HG02852 (cell line): ENCODE results near the gene VPS37C.

Experiments
- ATAC-seq: cut with Tn5 transposase; IDR thresholded peaks from one replicate; pipeline ENCODE4 v1.9.1; 2021; ENCODE audit warnings: mild to moderate bottlenecking, moderate library complexity; ENCODE audit not compliant: unreplicated experiment

VPS37C gene

DNA sequence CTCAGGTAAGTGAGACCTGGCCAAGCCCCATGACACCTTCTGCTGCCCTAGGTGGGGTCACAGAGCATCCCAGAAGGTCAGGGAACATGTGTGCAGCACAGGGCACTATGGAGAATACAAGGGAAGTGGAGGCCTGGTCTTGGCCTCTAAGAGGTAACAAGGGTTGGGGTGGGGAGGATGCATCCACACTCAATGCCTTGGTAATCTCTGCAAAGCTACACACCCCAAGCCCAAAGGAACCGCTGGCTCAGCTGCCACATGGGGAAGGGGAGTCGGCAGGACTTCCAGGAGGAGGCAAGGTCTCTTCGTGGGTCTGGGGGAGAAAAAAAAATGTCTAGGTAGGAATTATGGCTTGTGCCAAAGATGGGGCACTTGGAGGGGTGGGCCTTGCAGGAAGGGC is 41.7 kb downstream of the VPS37C start:
- ATAC-seq: no peak

DNA sequence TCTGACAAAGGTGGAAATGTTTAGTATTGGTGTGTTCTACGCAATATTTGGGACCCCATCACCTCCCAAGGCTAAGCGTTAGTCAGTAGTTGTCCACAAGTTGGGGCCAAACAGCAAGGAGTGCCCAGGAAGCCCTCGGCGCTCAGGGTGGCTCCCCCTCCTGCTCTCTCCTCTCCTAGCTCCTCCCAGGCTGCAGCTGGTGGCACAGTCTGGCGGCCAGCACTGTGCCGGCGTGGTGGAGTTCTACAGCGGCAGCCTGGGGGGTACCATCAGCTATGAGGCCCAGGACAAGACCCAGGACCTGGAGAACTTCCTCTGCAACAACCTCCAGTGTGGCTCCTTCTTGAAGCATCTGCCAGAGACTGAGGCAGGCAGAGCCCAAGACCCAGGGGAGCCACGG is 42.2 kb downstream of the VPS37C start:
- no peak for ATAC-seq

DNA sequence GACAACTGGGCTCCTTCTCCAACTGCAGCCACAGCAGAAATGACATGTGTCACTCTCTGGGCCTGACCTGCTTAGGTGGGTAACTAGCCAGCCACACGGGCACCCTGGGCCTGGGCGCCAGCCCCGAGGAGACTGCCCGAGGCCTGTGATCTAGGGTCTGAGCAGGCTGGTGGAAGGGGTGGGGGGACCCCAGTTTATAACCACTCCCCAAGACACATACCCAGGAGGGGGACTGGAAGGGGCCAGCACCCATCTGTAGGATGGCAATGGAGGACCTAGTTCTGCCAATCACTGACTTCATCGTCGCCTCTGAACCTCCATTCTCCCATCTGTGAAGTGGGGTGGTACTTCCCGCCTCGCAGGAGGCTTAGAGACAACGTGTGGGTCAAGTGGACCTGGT is 42.8 kb downstream of the VPS37C start:
- ATAC-seq: no peak

DNA sequence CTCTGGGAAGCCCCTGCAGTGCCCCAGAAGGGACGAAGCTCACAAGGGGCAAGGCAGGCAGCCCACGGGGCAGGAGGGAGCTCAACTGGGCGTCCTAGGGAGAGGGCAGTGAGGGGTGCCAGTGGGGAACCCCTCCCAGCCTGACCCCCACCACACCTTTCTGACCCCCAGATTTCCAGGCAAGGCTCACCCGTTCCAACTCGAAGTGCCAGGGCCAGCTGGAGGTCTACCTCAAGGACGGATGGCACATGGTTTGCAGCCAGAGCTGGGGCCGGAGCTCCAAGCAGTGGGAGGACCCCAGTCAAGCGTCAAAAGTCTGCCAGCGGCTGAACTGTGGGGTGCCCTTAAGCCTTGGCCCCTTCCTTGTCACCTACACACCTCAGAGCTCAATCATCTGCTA is 43.2 kb downstream of the VPS37C start:
- no peak for ATAC-seq

DNA sequence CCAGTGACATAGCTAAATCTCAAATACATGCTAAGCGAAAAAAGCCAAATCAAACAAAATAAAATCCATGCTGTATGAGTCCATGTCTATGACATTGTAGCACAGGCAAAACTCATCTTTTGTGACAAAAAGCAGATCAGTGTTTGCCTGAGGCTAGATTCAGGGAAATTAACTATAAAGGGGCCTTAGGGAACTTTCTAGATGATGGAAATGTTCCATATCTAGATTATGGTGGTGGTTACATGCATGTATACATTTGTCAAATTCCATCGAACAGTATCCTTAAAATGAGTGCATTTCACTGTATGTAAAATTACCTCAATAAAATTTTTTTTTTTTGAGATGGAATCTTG is 44.1 kb downstream of the VPS37C start:
- ATAC-seq: no peak

DNA sequence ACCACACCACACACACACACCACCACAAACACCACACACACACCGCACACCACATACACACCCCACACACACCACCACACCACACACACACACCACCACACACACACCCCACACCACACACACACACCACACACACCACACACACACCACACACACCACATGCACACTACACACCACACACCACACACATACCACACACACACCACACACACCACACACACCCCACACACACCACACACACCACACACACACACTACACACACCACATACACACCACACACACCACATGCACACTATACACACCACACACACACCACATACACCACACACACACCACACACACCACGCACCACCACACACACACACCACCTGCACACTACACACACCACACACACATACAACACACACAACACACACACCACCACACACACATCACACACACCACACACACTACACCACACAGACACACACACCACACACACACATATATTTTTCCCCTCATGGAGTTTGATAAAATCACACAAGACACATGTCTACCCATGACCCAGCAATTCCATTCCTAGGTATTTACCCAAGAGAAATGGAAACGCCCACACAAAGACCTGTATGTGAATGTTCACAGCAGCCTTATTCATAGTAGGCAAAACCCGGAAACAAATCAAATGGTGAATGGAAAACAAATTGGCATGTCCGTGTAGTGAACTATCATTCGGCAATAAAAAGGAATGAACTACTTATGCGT is 44.6 kb downstream of the VPS37C start:
- ATAC-seq: no peak

DNA sequence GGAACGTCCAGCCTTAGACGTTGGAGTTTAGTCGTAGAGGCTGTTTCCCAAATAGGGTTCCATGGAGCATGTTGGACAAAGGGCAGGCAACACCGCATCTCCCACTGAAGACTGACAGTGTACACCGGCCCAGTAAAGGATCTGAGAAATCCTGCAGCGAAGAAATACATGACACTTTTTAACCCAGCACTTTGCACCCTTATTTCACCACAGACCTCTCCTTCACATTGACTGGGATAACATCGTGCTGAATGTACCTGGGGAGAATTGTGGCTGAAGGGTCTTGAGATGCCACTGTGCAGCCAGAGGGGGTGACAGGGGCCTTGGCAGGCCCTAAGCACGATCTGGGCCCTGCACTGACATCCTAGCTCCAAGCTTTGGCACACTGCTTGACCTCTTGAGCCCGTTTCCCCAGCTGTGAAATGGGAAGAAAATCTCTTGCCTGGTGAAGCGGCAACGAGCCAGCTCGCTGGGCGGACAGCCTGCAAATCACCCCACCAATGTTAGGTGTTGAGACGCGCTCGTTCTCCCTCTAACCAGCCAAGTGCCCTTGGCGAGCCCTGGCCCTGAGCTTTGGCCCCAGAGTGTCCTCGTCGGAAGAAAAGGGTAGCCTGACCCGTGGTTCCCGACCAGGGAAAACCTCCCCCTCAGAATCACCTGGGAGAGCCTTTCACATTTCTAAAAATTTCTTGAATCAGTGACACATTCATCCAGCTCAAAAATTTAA is 45.6 kb downstream of the VPS37C start:
- no peak for ATAC-seq

DNA sequence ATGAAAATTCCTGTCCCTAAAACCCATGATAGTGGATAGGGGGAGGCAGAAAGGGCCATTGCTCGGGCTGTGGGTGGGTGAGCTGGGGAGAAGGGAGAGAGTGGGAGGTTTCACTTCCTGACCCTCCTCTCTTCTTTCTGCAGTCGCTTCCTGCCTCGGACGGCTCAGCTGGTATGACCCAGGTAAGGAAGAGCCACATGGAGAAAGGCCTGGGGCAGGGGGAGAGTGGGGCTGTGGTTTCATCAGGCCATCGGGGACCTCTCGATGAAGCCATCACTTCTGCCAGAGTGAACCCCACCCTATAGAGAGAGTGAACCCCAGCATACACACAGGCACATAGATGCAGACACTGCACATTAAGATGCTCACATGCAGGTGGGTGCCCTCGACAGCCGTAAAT is 46.3 kb downstream of the VPS37C start:
- ATAC-seq: no peak

DNA sequence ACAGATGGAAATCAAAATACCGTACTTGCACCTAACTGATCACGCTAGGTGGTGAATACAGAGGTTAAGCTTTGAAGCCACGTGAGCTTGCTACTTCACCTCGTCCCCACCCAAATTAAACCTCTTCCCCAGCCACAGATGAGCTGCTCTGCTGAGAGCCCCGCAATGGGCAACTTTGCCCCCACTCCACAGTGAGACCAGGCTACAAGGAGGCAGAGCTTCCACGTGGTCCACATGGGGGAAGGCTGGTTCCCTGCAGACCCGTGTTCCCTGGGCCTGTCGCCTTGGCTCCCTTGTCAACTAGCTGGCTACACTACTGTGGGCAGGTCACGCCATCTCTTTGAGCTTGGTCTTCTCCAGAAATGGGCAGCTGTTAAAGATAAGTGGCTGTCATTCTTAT is 48.0 kb downstream of the VPS37C start:
- no peak for ATAC-seq

DNA sequence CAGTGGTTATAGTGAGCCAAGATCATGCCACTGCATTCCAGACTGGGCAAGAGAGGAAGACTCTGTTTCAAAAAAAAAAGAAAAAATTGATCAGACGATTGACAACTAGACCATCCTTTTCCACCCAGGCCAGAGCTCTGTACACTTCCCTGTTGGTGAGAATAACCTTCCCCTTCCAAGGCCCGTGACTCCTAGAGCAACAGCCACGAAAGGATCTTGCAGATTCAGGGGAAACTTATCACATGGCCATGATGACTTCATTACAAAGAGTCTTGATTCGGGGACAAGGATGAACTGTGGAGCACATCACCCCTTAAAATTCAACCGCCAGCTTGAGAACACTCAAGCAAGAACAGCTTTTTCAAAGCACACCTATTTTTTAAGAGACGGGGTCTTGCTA is 48.7 kb downstream of the VPS37C start:
- ATAC-seq: no peak

DNA sequence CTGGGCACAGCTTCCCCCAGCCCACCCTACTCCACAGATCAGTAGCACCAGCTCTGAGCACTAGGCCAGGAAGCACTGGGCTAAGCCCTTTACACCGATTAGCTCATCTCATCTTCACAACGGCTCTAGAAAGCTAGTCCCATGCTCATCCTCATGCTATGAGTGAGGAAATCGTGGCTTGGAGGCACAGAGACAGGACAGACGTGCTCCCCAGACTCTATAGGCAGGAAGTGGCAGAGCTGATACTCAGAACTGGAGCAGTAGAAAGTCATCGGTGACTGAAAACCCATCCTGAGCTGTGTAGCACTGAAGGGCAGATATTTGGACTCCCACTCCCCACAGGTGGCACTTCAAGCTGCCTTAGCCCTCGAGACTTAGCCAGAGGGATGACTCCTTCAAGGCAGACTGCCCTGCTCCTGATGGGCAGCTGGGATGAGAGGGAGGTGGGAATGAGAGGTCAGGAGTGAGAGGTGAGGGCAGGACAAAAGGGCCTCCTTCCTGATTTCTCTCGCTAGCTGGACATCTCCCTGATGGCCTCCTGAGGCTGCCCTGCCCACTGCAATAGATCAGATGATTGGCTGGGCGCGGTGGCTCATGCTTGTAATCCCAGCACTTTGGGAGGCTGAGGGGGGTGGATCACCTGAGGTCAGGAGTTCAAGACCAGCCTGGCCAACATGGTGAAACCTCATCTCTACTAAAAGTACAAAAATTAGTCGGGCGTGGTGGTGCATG is 49.3 kb downstream of the VPS37C start:
- ATAC-seq: no peak

DNA sequence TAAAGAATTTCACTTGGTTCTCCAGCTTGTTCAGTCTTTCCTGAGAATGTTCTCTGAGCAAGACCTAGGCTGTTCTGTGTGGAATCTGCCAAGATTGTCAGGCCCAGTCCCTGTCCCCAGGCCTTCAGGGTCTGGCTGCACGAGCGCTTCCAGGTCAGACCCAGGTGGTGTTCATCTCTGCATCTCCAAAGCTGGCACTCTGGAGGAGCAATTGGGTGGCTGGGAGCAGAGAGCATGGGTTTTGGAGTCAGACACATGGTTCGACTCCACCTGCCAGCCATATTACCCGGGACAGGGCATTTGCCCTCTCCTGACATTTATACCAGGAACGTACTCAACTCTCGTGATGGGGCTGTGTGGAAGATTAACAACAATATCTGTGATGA is 50.2 kb downstream of the VPS37C start:
- ATAC-seq: no peak

DNA sequence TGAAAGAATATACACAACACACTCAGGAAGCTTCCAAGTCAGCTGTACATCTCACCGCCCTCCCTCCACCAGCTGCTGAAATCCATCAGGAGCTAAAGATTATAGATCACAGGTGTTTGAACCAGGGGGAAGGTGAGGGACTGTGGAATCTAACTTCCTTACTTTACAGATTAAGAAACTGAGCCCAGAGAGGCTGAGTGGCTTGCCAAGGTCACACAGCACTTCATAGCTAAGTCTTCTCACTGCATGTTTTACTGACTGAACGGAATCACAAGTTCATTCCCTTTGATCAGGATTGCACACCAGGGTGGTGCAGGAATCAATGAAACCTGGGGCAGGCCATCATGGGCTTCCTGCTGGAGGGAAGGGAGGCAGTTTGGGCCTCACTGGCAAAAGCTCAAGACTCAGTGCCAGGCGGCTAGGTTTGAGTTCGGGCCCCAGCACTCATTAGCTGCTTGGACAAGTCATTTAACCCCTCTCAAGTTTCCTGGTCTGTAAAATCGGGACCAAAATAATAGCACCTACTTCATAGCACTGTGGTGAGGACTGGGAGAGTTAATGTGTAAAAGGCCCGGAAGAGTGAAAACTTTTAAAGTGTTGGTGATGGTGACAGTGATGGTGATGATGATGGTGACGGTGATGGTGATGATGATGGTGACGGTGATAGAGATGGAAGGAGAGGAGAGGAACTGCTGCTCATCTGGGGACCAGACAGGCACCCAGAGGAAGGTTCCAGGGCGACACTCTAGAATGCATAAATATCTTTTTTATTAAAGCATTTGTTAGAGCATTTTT is 50.8 kb downstream of the VPS37C start:
- no peak for ATAC-seq

DNA sequence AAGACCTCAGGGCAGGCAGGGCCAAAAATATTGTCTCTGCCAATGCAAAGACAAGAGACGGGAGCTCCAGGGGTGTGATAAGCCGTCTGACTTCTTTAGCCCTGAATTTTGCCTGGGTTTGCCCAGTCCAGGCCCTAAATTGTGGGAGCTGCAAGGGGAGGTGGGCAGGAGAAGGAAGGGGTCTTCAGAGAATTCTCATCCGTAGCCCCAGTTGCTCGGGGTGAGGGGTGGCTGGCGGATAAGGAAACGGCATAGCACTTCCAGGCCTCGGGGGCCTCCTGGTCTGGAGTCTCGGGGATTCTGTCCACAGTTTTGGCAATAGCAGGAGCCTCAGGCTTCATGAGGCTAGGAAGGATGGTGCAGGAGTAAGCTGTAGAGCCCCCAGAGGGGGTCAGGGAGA is 51.6 kb downstream of the VPS37C start:
- no peak for ATAC-seq

DNA sequence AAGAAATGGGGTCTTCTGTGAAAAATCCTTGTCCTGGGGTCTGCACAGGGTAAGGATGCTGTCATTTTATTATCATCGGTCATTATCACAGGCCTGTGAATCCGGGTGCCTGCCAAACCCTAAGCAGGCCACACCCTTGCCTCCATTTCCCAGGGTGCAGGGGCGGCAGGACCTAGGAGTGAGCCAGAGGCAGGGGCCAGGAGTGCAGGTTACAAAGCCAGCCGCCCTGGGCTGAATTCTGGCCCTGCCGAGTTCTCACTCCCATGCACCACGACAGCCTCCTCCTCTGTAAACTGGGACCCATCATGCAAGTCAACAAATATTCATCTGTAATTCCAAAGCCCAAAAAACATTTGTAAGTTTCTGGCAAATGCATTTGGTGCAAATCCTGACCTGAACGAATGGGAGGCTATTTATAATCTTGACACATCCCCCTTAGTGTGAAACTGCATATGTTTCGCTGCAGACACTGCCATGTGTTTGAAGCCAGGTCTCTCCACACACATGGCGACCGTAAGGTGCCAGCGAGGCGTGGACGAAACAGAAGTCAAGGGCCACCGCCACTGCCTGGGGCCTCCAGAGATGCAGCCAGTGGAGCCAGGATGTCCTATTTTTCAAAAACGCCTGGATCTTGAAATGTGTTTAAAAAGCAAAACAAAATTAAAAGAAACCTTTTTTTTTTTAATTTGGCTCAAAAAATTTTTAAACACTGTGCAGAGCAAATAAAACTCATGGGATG is 52.2 kb downstream of the VPS37C start:
- ATAC-seq: no peak

DNA sequence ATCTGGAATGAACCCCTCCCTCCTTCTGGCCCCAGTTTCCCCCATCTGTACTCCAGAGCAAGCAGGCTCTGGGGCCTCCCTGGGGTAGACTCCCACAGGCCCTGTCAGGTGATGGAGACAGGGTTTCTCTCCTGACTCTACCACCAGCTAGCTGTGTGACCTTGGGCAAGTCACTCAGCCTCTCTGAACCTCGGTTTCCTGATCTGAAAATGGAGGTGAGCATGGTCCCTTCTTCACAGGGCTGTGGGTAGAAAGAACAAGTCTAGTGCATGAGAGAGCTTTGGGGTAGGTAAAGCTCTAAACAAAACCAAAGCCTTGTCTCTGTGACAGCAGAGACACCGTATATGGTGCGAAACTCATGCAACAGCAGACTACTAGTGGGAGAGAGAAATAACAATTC is 53.3 kb downstream of the VPS37C start:
- no peak for ATAC-seq

DNA sequence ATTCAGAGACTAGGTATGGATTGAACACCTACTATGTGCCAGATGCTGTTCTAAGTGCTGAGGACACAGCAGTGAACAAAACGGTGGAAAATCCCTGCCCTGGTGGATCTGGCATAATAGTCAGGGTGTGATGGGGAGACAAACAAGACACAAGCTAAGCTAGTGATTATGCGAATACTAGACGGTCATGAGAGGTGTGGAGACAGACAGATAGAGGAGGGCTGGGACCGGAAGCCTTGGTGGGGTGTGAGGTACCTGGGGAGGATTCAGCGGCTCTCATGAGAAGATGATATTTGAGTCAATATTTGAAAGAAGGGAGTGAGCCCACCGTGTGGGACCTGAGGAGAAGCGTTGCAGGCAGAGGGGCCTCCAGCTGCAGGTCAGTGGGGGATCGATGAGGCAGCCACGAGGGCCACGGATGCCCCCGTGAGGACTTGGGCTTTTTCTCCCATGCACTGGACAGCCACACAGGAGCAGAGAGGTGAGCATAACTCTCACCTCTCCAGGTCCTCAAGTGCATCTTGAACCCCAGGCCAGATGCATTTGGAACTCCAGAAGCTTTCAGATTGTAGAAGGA is 54.2 kb downstream of the VPS37C start:
- no peak for ATAC-seq

DNA sequence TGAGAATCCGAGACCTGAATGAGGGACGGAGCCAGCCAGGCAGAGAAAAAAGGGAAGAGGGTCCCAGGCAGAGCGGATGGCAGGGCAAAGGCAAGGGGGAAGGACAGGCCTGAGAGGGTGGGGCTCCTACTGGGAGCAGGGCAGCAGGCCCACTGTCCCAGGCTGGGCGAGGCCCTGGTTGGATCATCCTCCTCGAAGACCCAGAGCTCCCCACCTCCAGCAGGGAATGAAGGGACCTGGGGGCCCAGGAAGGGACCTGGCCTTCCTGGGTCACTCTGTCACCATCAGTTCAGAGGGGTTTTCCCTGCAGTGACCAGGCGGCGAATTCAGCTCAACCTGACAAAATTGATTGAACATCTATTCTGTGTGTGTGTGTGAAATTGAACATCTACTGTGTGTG is 54.9 kb downstream of the VPS37C start:
- no peak for ATAC-seq

DNA sequence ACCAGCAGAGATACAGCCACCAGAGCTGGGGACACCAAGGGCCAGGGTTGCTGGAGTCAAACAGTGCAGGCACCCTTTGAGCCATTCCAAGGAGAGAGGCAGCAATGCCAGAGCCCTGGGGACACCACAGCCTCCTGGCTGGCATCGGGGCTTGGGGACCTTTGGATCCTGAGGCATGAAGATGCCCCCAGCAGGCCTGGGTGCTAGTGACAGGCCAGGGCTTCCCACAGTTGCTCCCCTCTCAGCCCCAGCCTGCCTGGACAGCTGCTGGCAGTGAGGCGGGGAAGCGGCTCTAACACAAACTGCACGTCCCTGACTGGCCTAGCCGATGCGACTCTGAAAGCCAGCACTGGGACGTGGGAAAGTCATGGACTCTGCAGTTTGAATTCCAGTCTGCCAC is 56.3 kb downstream of the VPS37C start:
- ATAC-seq: no peak

DNA sequence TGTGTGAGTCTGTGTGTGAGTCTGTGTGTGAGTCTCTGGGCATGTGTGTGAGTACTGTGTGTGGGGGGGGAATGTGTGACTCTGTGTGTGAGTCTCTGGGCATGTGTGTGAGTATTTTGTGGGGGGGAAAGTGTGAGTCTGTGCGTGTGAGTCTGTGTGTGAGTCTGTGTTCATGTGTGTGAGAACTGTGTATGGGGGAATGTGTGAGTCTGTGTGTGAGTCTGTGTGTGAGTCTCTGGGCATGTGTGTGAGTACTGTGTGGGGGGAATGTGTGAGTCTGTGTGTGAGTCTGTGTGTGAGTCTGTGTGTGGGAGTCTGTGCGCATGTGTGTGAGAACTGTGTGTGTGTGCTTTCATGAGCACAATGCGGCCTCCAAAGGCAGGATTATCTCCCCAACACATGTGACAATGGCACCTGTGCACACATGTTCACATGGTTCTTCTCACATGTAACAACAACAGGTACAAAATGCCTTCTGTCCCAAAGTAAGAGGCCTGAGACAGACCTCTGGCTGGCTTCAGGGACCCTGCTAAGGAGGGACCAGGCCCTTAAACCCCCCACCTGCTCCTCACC is 57.3 kb downstream of the VPS37C start:
- ATAC-seq: no peak
